Panc1 (cell line): ENCODE data around the gene HSP90AB1.

Experiments used
- CTCF ChIP-seq: fragments of 450-650 bp; IDR thresholded peaks from 2 replicates; pipeline ENCODE4 v1.5.1; 2017; ENCODE audit warnings: mild to moderate bottlenecking
- POLR2AphosphoS5 ChIP-seq: IDR thresholded peaks from 2 replicates; pipeline ENCODE4 v1.6.1; 2012; ENCODE audit warnings: mild to moderate bottlenecking, low read depth, low read length, moderate library complexity
- REST ChIP-seq, 2 experiments: IDR thresholded peaks; 2 replicates each; pipeline ENCODE4 v1.6.1; 2011 to 2012; ENCODE audit warnings: low read depth in 2 of 2, control low read depth in 1 of 2, low read length in 1 of 2, mild to moderate bottlenecking in 1 of 2, moderate library complexity in 1 of 2; ENCODE audit not compliant: insufficient read depth in 1 of 2
- SIN3A ChIP-seq: IDR thresholded peaks from 2 replicates; pipeline ENCODE4 v1.6.1; 2012; ENCODE audit warnings: low read depth, mild to moderate bottlenecking, low read length, moderate library complexity, borderline replicate concordance; ENCODE audit not compliant: insufficient read depth

- TF ChIP-seq POLR2AphosphoS5 (no peak), REST (IDR thresholded peaks at IDR 0.05; ENCODE audit: insufficient read depth in 1 of 2, low read depth in 2 of 2, low read length in 1 of 2) (no peak), CTCF (no peak), SIN3A (no peak)
Observed at GRCh38 chr6:44301782-44302564, 55.1 kb downstream of the HSP90AB1 start.
